Measurements from ENCODE around the gene COQ4.
A peak's percentile ranks its signal among the peaks of the same experiment; 100 is the strongest.
"Not testable (repeated sequence)": the region's sequence is repeated elsewhere in the genome, so short reads cannot be mapped to it uniquely, and the experiment has no call there.

Gene COQ4

DNA sequence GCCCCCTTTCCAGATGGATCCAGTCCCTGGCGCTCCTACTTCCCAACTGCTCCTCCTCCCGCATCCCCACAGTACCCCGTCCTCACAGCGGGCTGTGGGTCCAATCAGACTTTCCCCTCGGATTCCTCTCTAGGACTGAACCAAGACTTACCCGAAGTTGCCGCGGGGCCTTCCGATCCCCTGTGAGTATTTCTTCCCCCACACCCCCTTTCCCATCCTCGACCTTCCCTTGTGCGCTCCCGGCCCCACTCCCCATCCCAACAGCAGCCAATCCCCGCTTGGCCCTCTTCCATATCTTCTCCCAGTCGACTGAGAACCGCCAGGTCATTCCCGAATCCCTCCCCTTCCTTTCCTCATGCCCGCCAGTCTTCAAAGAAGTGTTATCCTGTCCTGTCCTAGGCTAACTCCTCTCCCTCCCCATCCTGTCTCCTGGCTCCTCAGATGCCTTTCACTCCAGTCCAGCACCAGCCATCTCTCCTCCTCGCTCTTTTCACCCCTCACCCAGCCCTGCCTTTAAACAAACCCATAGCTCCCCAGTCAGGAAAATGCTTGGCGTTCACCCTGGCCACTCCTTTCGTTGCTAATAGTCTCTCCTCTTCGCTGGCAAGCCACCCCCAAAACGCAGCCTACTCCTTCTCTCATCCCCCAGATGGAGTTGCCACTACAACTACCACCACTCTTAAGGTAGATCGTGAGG lies 45.9 kb upstream of the COQ4 start:
- H3K4me1 ChIP-seq (ENCODE audit: low read depth, poor library complexity, severe bottlenecking) = peaks cover 9% of the 10 kb centered on the region
- H2AFZ ChIP-seq (ENCODE audit: low read depth) = peak overlapping the region; percentile 86; the same call in 1 of the 2 replicates
- H4K20me1 ChIP-seq (ENCODE audit: insufficient read depth) = no peaks in the 10 kb centered on the region
- H3K9ac ChIP-seq = peak overlapping the region; percentile 62; the same call in 1 of the 2 replicates
- TF ChIP-seq, protein P1, sequence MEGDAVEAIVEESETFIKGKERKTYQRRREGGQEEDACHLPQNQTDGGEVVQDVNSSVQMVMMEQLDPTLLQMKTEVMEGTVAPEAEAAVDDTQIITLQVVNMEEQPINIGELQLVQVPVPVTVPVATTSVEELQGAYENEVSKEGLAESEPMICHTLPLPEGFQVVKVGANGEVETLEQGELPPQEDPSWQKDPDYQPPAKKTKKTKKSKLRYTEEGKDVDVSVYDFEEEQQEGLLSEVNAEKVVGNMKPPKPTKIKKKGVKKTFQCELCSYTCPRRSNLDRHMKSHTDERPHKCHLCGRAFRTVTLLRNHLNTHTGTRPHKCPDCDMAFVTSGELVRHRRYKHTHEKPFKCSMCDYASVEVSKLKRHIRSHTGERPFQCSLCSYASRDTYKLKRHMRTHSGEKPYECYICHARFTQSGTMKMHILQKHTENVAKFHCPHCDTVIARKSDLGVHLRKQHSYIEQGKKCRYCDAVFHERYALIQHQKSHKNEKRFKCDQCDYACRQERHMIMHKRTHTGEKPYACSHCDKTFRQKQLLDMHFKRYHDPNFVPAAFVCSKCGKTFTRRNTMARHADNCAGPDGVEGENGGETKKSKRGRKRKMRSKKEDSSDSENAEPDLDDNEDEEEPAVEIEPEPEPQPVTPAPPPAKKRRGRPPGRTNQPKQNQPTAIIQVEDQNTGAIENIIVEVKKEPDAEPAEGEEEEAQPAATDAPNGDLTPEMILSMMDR (conservative IDR thresholded peaks at IDR 0.05; ENCODE audit: low read depth, low read length) = no peak
- H3K4me2 ChIP-seq = peak overlapping the region; percentile 91
- no peak overlapping the region for H3K27ac ChIP-seq
- H3K36me3 ChIP-seq (ENCODE audit: insufficient read depth) = no peaks in the 10 kb centered on the region
- H3K4me3 ChIP-seq (IDR thresholded peaks at IDR 0.05; ENCODE audit: insufficient read depth, low read depth, low read length) = no peak overlapping the region
- peaks cover 9% of the 10 kb centered on the region; the same call in 1 of the 2 replicates for H3K79me2 ChIP-seq (ENCODE audit: insufficient read depth, low read depth)
- H3K27me3 ChIP-seq (ENCODE audit: insufficient read depth, low read depth) = no peaks in the 10 kb centered on the region

DNA sequence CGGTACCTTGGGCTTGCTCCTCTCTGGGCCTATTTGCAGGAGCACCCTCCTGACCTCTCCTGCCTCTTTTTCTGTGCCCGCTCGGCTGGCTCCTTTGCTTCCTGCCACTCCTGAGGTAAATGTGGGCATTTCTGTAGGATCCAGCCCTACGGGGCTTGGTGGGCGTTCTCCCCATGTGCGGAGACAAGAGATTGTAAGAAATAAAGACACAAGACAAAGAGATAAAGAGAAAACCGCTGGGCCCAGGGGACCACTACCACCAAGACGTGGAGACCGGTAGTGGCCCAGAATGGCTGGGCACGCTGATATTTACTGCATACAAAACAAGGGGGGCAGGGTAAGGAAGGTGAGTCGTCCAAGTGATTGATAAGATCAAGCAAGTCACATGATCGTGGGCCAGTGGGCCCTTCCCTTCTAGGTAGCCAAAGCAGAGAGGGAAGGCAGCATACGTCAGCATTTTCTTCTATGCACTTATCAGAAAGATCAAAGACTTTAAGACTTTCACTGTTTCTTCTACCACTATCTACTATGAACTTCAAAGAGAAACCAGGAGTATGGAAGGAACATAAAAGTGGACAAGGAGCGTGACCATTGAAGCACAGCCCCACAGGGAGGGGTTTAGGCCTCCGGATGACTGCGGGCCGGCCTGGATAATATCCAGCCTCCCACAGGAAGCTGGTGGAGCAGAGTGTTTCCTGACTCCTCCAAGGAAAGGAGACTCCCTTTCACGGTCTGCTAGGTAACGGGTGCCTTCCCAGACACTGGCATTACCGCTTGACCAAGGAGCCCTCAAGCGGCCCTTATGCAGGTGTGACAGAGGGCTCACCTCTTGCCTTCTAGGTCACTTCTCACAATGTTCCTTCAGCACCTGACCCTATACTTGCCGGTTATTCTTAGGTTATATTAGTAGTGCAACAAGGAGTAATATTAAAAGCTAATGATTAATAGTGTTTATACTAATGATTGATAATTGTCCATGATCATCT lies 43.3 kb upstream of the COQ4 start:
- not testable (repeated sequence) for H3K4me1 ChIP-seq (ENCODE audit: low read depth, poor library complexity, severe bottlenecking); H3K36me3 ChIP-seq (ENCODE audit: insufficient read depth); H3K9ac ChIP-seq; H4K20me1 ChIP-seq (ENCODE audit: insufficient read depth); H2AFZ ChIP-seq (ENCODE audit: low read depth); H3K27me3 ChIP-seq (ENCODE audit: insufficient read depth, low read depth); H3K79me2 ChIP-seq (ENCODE audit: insufficient read depth, low read depth); H3K27ac ChIP-seq; H3K4me2 ChIP-seq; H3K4me3 ChIP-seq (IDR thresholded peaks at IDR 0.05; ENCODE audit: insufficient read depth, low read depth, low read length)

DNA sequence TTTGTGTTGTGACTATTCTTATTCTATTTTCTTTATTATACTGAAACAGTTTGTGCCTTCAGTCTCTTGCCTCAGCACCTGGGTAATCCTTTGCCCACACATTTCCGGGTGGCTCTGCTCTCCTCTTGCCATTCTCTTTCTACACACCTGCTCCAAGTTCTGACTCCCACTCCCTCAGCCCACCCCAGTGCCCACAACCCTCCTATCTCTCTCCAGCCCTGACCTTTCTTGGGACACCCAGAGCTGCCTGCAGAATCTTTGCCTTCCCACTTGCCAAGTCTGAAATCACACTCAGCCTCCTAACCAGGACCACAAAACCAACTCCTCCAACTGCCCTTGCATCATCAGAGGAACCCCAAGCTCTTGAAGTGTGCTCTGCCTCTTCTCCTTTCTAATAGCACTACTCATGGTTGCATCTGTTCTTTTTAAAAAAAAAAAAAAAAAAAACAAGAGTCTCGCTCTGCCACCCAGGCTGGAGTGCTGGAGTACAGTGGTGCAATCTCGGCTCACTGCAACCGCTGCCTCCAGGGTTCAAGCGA lies 42.5 kb upstream of the COQ4 start:
- Histone ChIP-seq H3K27me3 (ENCODE audit: insufficient read depth, low read depth) (no peaks in the 10 kb centered on the region), H2AFZ (ENCODE audit: low read depth) (no peak overlapping the region), H4K20me1 (ENCODE audit: insufficient read depth) (no peaks in the 10 kb centered on the region), H3K79me2 (ENCODE audit: insufficient read depth, low read depth) (peaks cover 3% of the 10 kb centered on the region; the same call in 1 of the 2 replicates), H3K4me1 (ENCODE audit: low read depth, poor library complexity, severe bottlenecking) (no peaks in the 10 kb centered on the region), H3K9ac (no peak overlapping the region), H3K36me3 (ENCODE audit: insufficient read depth) (no peaks in the 10 kb centered on the region), H3K4me2 (no peak overlapping the region), H3K4me3 (IDR thresholded peaks at IDR 0.05; ENCODE audit: insufficient read depth, low read depth, low read length) (no peak overlapping the region), H3K27ac (no peak overlapping the region)
- TF ChIP-seq, protein P1 (conservative IDR thresholded peaks at IDR 0.05; ENCODE audit: low read depth, low read length) = no peak

DNA sequence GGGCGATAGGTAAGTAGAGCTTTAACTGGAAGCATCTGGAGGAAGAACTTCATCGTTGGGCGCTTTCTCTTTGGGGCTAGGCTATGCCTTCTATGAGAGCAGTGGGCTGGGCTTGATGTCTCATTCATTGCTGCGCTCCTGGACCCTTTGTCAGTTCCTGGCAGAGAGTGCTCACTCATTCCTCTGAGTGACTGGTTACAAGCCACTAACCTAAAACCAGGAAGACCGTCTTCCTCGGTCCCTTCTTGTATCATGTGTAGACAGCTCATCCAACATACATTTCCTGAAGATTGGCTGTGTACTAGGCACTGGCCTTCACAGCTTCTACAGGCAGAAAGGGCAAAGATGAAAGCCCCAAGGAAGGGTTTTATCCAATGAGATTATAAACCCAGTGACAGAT lies 40.1 kb upstream of the COQ4 start:
- TF ChIP-seq, protein P1 (conservative IDR thresholded peaks at IDR 0.05; ENCODE audit: low read depth, low read length) = no peak
- H3K4me2 ChIP-seq = no peak overlapping the region
- H2AFZ ChIP-seq (ENCODE audit: low read depth) = no peak overlapping the region
- H3K4me3 ChIP-seq (IDR thresholded peaks at IDR 0.05; ENCODE audit: insufficient read depth, low read depth, low read length) = no peak overlapping the region
- no peak overlapping the region for H3K9ac ChIP-seq
- no peak overlapping the region for H3K27ac ChIP-seq
- H4K20me1 ChIP-seq (ENCODE audit: insufficient read depth) = no peaks in the 10 kb centered on the region
- no peaks in the 10 kb centered on the region for H3K79me2 ChIP-seq (ENCODE audit: insufficient read depth, low read depth)
- no peaks in the 10 kb centered on the region for H3K27me3 ChIP-seq (ENCODE audit: insufficient read depth, low read depth)
- H3K36me3 ChIP-seq (ENCODE audit: insufficient read depth) = no peaks in the 10 kb centered on the region
- H3K4me1 ChIP-seq (ENCODE audit: low read depth, poor library complexity, severe bottlenecking) = no peaks in the 10 kb centered on the region
